ENCODE data around the gene CERS6.

The CERS6 gene

GRCh38 chr2:168443818-168444217 is 12.3 kb upstream of the CERS6 start:
- DNase-seq (ENCODE audit: low spot score), result no peak

- no peak for DNase-seq (ENCODE audit: low spot score)
These were observed 10.1 kb upstream of the CERS6 start for GRCh38 chr2:168445960-168446359.

GRCh38 chr2:168448980-168449379 is 7.1 kb upstream of the CERS6 start:
- DNase-seq (ENCODE audit: low spot score), result no peak

DNA sequence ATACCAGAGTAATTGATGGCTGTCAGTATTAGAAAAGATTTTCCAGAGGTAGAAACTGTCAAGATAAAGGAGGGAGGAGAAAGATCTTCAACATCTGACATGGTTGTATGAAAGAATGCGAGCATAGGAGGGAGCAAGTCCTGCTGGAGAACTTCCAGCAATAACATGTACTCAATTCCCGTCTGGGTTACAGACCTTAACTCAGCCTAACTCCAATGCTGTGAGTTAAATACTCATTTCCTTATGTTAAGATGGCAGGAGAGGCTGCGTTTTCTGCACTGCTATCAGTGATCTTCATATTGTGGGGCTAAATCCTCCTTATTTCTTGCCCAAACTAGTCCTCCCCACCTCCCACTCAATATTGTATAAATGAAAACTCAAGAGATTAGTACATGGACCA is 6.7 kb upstream of the CERS6 start:
- DNase-seq (ENCODE audit: low spot score), result no peak

GRCh38 chr2:168450171-168450570 is 5.9 kb upstream of the CERS6 start:
- no peak for DNase-seq (ENCODE audit: low spot score)

- DNase-seq (ENCODE audit: low spot score), result no peak
These were observed 5.3 kb upstream of the CERS6 start for GRCh38 chr2:168450732-168451131.

DNA sequence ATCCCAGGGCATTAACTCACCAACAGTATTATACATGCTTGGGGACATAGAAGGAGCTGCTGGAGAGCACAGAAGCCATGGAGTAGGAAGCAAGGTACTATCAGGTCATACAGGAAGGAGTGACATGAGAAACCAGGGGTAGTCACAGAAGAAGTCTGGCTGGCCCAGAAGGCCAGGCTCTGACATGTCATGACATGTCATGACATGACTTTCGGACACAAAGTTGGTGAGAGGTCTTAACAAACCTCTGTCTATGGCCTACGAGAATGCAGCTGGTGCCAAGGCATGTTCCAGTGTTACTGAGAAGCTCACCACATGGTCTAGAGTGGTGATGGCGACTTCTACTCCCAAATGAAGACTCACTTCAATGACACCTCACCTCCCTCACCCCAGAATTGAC is 3.3 kb upstream of the CERS6 start:
- DNase-seq (ENCODE audit: low spot score), result no peak

GRCh38 chr2:168453404-168453803 is 2.7 kb upstream of the CERS6 start:
- DNase-seq (ENCODE audit: low spot score), result no peak

- peak; percentile 19 for DNase-seq (ENCODE audit: low spot score)
These were observed 1.1 kb upstream of the CERS6 start for GRCh38 chr2:168454737-168455644.

DNA sequence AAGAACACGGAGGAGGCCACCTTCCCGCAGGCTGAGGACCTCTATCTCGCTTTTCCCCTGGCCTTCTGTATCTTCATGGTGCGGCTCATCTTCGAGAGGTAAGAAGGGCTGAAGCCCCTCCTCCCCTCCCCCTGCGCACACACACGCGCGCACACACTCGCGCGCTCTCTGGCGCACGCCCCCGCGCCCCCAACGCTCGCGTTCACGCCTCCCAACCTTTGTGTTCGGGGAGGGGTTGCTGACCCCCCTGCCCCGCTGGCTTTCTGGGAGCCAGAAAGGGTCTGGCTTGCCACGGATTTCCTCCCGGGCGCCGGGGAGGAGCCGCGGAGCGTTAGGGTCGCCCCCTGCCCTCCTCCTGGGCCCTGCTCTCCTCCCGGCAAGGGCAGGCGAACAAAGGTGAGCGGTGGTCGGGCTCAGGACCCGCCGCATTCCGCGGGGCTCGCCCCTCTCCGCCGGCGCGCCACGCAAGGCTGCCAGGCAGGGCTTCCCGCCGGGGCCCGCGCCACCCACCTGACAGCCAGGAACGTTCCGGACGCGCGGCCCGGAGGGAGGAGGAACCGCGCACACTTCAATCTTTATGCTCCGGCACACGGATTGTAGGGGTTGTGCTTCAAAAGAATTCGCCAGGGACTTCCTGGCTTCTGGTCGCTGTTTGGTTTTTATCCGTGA is 583 bp downstream of the CERS6 start:
- no peak for DNase-seq (ENCODE audit: low spot score)

DNA sequence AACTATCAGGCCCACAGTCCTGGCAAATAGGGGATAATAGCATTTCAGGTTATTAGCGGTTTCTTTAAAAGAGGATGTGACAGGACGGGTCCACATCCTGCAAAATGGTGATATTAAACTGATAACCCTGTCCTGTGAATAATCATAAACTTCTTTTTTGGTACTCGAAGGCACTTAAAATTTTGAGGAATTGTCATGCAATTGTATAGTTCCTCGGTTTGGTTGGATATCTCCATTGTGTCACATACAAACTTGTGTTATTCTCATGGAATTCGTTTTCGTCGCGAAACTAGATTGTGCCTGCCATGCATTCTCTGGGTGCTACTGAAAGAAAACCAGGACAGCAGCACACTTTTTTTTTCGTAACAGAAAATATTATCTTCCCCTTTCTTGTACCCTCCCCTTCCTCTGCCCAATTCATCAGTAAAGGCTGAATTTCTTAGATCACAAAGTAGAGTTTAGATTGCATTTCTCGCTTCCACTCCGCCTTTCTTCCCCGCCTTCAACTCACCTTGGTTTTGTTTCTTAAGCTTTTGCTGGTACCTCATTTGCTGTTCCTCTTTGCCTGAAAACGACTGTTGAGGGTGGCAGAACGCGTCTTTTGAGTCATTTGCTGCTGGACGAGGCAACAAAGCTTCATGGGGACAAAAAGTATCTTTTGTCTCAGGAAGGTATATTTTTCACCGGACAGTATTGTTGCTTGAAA is 1.3 kb downstream of the CERS6 start:
- DNase-seq (ENCODE audit: low spot score), result peak; percentile 58

GRCh38 chr2:168458139-168458538 is 2.1 kb downstream of the CERS6 start:
- peak; percentile 33 for DNase-seq (ENCODE audit: low spot score)

DNA sequence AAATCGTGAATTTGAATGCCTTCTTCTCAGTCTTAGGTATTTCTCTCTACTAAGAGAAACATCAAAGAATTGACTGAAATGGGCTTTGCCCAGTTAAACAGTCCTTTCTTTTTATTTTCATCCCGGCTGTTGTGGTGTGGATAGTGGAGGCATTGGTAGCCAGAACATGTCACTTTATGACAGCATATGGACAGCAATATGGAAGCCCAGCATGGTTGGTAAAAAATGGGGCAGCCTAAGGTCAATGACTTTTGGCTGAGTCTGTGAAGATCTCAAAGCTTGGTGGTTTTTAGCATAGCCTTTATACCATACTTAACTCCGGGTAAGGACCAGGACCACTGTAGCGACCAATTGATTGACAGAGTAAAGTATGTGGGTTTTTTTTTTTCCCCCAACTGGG is 3.2 kb downstream of the CERS6 start:
- peak; percentile 79 for DNase-seq (ENCODE audit: low spot score)

DNA sequence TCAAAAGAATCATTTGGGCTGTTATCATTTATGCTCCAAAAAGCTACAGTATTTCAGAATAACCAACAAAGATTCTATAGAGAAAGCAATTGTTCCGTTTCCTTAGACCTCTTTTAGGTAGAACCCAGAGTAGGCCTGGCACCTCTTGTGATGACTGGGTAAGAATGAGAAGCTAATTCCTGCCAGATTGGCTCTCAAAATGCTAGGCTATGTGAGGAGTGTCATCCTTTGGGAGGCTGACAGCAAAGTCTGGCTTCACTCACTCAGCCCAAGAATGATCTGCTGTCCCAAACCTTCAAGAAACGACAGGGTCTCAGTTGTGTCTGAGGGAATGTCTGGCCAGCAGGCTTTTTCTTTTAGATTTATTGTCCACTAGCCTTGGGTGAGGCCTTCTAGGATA is 4.5 kb downstream of the CERS6 start:
- peak; percentile 49 for DNase-seq (ENCODE audit: low spot score)

GRCh38 chr2:168461178-168461941 is 5.3 kb downstream of the CERS6 start:
- no peak for DNase-seq (ENCODE audit: low spot score)

DNA sequence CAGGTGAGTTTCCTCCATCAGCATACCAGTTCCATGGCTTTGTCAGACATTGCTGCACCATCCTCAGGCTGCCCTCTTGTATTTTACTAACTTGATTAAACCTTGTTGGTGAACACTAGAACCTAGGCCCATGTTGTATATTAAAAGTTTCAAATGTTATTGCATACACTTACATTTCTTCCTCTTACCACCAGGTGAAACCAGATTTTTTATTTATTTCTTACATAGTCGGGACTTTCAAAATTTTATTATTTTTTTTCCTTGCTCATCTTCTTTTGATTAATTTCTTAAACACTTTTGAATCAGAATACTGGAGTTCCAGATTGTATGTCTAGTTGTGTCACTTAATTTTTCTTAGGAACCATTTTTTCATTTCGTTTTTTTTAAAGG is 5.9 kb downstream of the CERS6 start:
- no peak for DNase-seq (ENCODE audit: low spot score)

DNA sequence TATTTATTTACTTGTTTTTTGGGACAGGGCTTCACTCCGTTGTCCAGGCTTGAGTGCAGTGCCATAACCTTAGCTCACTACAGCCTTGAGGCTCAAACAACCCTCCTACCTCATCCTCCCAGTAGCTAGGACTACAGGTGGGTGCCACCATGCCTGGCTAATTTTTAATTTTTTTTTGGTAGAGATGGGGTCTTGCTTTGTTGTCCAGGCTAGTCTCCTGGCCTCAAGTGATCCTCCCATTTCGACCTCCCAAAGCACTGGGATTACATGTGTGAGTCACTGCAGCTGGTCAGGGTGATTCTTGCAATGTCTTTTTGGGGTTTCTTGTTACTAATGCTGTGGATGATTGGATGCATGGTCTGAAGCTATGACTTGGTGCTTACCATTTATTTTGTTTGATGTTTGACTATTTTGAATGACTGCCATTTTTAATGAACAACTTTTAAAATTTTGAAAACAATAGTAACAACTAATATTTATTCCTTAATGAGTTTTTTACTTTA is 6.5 kb downstream of the CERS6 start:
- DNase-seq (ENCODE audit: low spot score), result no peak

GRCh38 chr2:168465594-168465993 is 9.5 kb downstream of the CERS6 start:
- no peak for DNase-seq (ENCODE audit: low spot score)

DNA sequence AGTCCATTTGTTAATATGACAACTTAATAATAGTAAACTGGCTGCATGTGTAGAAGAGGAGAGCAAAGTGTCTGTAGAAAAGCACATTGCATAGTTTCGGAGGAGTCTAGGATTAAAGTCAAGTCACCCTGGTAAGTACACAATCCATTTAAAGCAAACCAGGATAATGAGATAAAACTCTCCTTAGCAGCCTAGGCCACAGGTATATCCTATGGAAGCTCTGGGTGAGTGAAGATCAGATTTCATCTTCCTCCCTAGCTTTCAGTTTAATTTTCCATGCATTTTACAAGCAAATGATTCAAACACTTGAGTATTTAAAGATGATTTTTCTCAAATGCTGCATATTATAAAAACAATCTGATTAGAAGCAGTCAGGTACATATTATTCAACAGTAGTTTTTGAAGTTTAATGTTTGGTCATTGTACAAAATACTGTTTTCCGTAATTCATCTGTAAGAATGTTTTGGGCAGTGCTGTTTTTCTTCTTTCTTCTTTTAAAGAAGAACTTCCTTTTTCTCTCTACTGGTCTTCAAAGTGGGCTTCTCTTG is 10.2 kb downstream of the CERS6 start:
- no peak for DNase-seq (ENCODE audit: low spot score)

- peak; percentile 34 for DNase-seq (ENCODE audit: low spot score)
These were observed 10.9 kb downstream of the CERS6 start for GRCh38 chr2:168466834-168467565.

DNA sequence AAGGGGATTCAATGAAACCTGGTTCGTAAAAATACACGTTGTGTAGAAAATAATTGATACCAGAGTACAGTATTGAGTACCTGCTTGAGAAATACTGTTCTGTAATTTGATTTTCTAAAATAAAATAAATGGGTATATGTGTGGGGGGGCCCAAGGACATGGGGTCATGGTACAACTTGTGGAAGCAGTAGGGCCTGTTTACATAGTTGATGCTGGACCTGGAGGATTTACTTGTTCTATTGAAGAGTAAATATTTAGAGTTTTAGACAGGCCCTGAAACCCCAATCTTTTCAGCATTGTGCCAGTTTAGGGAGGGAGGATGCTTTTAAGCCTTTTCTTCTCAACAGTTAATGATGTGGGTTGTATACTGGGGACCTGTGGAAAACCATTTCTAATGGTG is 11.7 kb downstream of the CERS6 start:
- DNase-seq (ENCODE audit: low spot score), result no peak
